ENCODE measurements around the gene RPP40.

GRCh38 chr6:5031150-5031549, 27.3 kb upstream of the RPP40 start:
- TF ChIP-seq CTCF (IDR thresholded peaks at IDR 0.05) (no peak), POLR2A (IDR thresholded peaks at IDR 0.05) (no peak)

Data from esophagus squamous epithelium (tissue), 4 donors.